CD8-positive, alpha-beta memory T cell (primary cell): ENCODE results near the gene OPTN. TPM values are rescaled to one million over a fixed set of nuclear protein-coding genes. Genes with fewer than 3 reads are reported as not detected.

ENCODE experiments used
- CTCF ChIA-PET: fragments of 350-600 bp; sonication (Branson Sonifier 250); formaldehyde crosslinking; loops from one replicate; lab custom pipeline; 2021; ENCODE audit warnings: antibody characterized with exemption; lab: Charles Lee
- POLR2A ChIA-PET: fragments of 350-600 bp; sonication (Branson Sonifier 250); formaldehyde crosslinking; loops from one replicate; lab custom pipeline; 2021; ENCODE audit warnings: antibody characterized with exemption; lab: Charles Lee
- DNase-seq, 5 donors: peaks; one replicate each; pipeline versions ENCODE4 v3.0.0 to v3.0.0-alpha.2; 2020 to 2022; ENCODE audit warnings: mixed read lengths in 1 of 5
- H3K27ac ChIP-seq: one replicate; pipeline ENCODE4 v1.7.0; 2013; ENCODE audit warnings: low read depth, mild to moderate bottlenecking, low read length, moderate library complexity
- H3K27me3 ChIP-seq: 2 replicates; pipeline ENCODE4 v1.7.0; 2013; ENCODE audit warnings: low read length, mild to moderate bottlenecking; ENCODE audit not compliant: insufficient read depth, poor library complexity, severe bottlenecking
- H3K36me3 ChIP-seq: 2 replicates; pipeline ENCODE4 v1.7.0; 2013; ENCODE audit warnings: mild to moderate bottlenecking, low read length, moderate library complexity; ENCODE audit not compliant: insufficient read depth
- H3K4me1 ChIP-seq: 2 replicates; pipeline ENCODE4 v1.7.0; 2013; ENCODE audit warnings: mild to moderate bottlenecking, low read length, moderate library complexity; ENCODE audit not compliant: insufficient read depth
- H3K4me3 ChIP-seq: 2 replicates; pipeline ENCODE4 v1.7.0; 2013; ENCODE audit warnings: mild to moderate bottlenecking, low read length
- H3K9me3 ChIP-seq: 2 replicates; pipeline ENCODE4 v1.7.0; 2013; ENCODE audit warnings: mild to moderate bottlenecking, low read length
- H3K27ac Mint-ChIP-seq, 8 donors: one replicate each; pipeline ENCODE4 v1.8.0; 2020 to 2021; ENCODE audit warnings: mixed read lengths in 8 of 8, mild to moderate bottlenecking in 6 of 8, inconsistent platforms in 3 of 8, moderate library complexity in 3 of 8
- H3K27me3 Mint-ChIP-seq, 2 donors: one replicate each; pipeline ENCODE4 v1.8.0; 2020 to 2021; ENCODE audit warnings: mixed read lengths in 2 of 2, mild to moderate bottlenecking in 1 of 2, moderate library complexity in 1 of 2
- H3K36me3 Mint-ChIP-seq, 3 donors: one replicate each; pipeline ENCODE4 v1.8.0; 2020 to 2021; ENCODE audit warnings: mixed read lengths in 3 of 3, inconsistent platforms in 1 of 3, mild to moderate bottlenecking in 1 of 3
- H3K4me1 Mint-ChIP-seq, 3 donors: one replicate each; pipeline ENCODE4 v1.8.0; 2020 to 2021; ENCODE audit warnings: mixed read lengths in 3 of 3, inconsistent platforms in 1 of 3, mild to moderate bottlenecking in 1 of 3
- H3K4me3 Mint-ChIP-seq, 7 donors: one replicate each; pipeline ENCODE4 v1.8.0; 2020 to 2021; ENCODE audit warnings: mixed read lengths in 7 of 7, mild to moderate bottlenecking in 6 of 7, moderate library complexity in 4 of 7, inconsistent platforms in 2 of 7
- H3K9me3 Mint-ChIP-seq, 5 donors: one replicate each; pipeline ENCODE4 v1.8.0; 2020 to 2022; ENCODE audit warnings: mixed read lengths in 5 of 5, mild to moderate bottlenecking in 3 of 5, moderate library complexity in 2 of 5, inconsistent platforms in 1 of 5
- polyA plus RNA-seq: library from polyadenylated mRNA; unstranded; fragments of 300-500 nt; fragmentation: Illumina TruSeq; gene quantifications from one replicate; pipeline ENCODE4 v1.2.3, GENCODE V29; 2021
- total RNA-seq, 2 experiments: library from RNA; stranded (reverse); gene quantifications; one replicate each; pipeline ENCODE4 v1.2.3, GENCODE V29; 2021

OPTN gene
- total and polyA plus RNA-seq, 3 experiments from 2014 or later: 53.4 to 96.9 (median 55.3) TPM

- peaks cover 44% of the 10 kb centered on the region for H3K36me3 ChIP-seq
- H3K36me3 Mint-ChIP-seq: peaks cover 39 to 93% (median 40%) of the 10 kb centered on the region in 3 donors
- no peak overlapping the region for H3K27ac ChIP-seq
Measured at GRCh38 chr10:13139150-13139549, 39.2 kb downstream of the OPTN start.

GRCh38 chr10:13139676-13140075, 39.7 kb downstream of the OPTN start:
- Mint-ChIP-seq H3K4me3 (no peak overlapping the region), H3K9me3 (peaks cover 3 to 7% (median 4%) of the 10 kb centered on the region in 5 donors), H3K27ac (no peak overlapping the region), H3K4me1 (peaks cover 0 to 5% (median 0%) of the 10 kb centered on the region in 3 donors), H3K36me3 (peaks cover 41 to 93% (median 44%) of the 10 kb centered on the region in 3 donors), H3K27me3 (no peaks in the 10 kb centered on the region)
- ChIA-PET POLR2A (no interaction called here), CTCF (no interaction called here)
- Histone ChIP-seq H3K27me3 (no peaks in the 10 kb centered on the region), H3K4me1 (no peaks in the 10 kb centered on the region), H3K36me3 (peaks cover 39% of the 10 kb centered on the region), H3K9me3 (no peaks in the 10 kb centered on the region), H3K27ac (no peak overlapping the region), H3K4me3 (no peak overlapping the region)
- DNase-seq: no peak

More at GRCh38 chr10:13139150-13139549, 39.2 kb downstream of the OPTN start:
- Mint-ChIP-seq H3K4me1 (peaks cover 0 to 5% (median under 1%) of the 10 kb centered on the region in 3 donors), H3K27ac (peak overlapping the region in 2 of 8 donors; percentile 23 to 33), H3K9me3 (peaks cover 0 to 1% (median under 1%) of the 10 kb centered on the region in 5 donors), H3K27me3 (no peaks in the 10 kb centered on the region), H3K4me3 (no peak overlapping the region)
- Histone ChIP-seq H3K4me3 (no peak overlapping the region), H3K27me3 (no peaks in the 10 kb centered on the region), H3K9me3 (no peaks in the 10 kb centered on the region), H3K4me1 (no peaks in the 10 kb centered on the region)
- CTCF ChIA-PET: no interaction called here
- DNase-seq: no peak
- POLR2A ChIA-PET: no interaction called here

GRCh38 chr10:13140627-13141190, 40.7 kb downstream of the OPTN start:
- H3K9me3 ChIP-seq: no peaks in the 10 kb centered on the region

GRCh38 chr10:13143766-13144165, 43.8 kb downstream of the OPTN start:
- Mint-ChIP-seq H3K9me3 (peaks cover 8 to 25% (median 20%) of the 10 kb centered on the region in 5 donors), H3K27me3 (no peaks in the 10 kb centered on the region), H3K36me3 (peaks cover 38 to 55% (median 47%) of the 10 kb centered on the region in 3 donors), H3K4me1 (peaks cover 0 to 5% (median 0%) of the 10 kb centered on the region in 3 donors), H3K4me3 (no peak overlapping the region), H3K27ac (no peak overlapping the region)
- no peak overlapping the region for H3K4me3 ChIP-seq
- H3K9me3 ChIP-seq: no peaks in the 10 kb centered on the region
- no peak overlapping the region for H3K27ac ChIP-seq
- H3K36me3 ChIP-seq: peaks cover 13% of the 10 kb centered on the region
- DNase-seq: no peak
- ChIA-PET CTCF (interaction anchor here (1.2 kb wide), 1 partner anchor 44 kb away, joined by 3 read pairs; the partner anchor contains the start of gene OPTN), POLR2A (interaction anchor here (0.5 kb wide), 1 partner anchor 888 kb away, joined by 6 read pairs; no protein-coding TSS in a partner anchor)
- H3K27me3 ChIP-seq: no peaks in the 10 kb centered on the region
- no peaks in the 10 kb centered on the region for H3K4me1 ChIP-seq

More at GRCh38 chr10:13140627-13141190, 40.7 kb downstream of the OPTN start:
- ChIA-PET POLR2A (no interaction called here), CTCF (no interaction called here)
- H3K27me3 Mint-ChIP-seq: no peaks in the 10 kb centered on the region
- Histone ChIP-seq H3K27me3 (no peaks in the 10 kb centered on the region), H3K4me3 (no peak overlapping the region), H3K36me3 (peaks cover 29% of the 10 kb centered on the region), H3K4me1 (no peaks in the 10 kb centered on the region), H3K27ac (no peak overlapping the region)
- H3K36me3 Mint-ChIP-seq: peaks cover 39 to 84% (median 48%) of the 10 kb centered on the region in 3 donors
- no peak for DNase-seq
- H3K4me3 Mint-ChIP-seq: no peak overlapping the region
- H3K27ac Mint-ChIP-seq: no peak overlapping the region
- H3K4me1 Mint-ChIP-seq: peaks cover 0 to 5% (median 0%) of the 10 kb centered on the region in 3 donors
- H3K9me3 Mint-ChIP-seq: peaks cover 8 to 15% (median 11%) of the 10 kb centered on the region in 5 donors

GRCh38 chr10:13144814-13145213, 44.9 kb downstream of the OPTN start:
- no peak overlapping the region for H3K4me3 ChIP-seq
- ChIA-PET POLR2A (no interaction called here), CTCF (no interaction called here)
- H3K4me1 ChIP-seq: no peaks in the 10 kb centered on the region
- H3K9me3 Mint-ChIP-seq: peaks cover 8 to 31% (median 20%) of the 10 kb centered on the region in 5 donors
- DNase-seq: no peak
- no peak overlapping the region for H3K4me3 Mint-ChIP-seq
- H3K9me3 ChIP-seq: no peaks in the 10 kb centered on the region
- peaks cover 35 to 49% (median 45%) of the 10 kb centered on the region in 3 donors for H3K36me3 Mint-ChIP-seq
- H3K27me3 ChIP-seq: no peaks in the 10 kb centered on the region
- no peak overlapping the region for H3K27ac ChIP-seq
- peaks cover 13% of the 10 kb centered on the region for H3K36me3 ChIP-seq
- peaks cover 0 to 5% (median 0%) of the 10 kb centered on the region in 3 donors for H3K4me1 Mint-ChIP-seq
- peak overlapping the region in 1 of 8 donors; percentile 14 for H3K27ac Mint-ChIP-seq
- no peaks in the 10 kb centered on the region for H3K27me3 Mint-ChIP-seq

GRCh38 chr10:13146379-13146778, 46.4 kb downstream of the OPTN start:
- H3K4me3 Mint-ChIP-seq: no peak overlapping the region
- ChIA-PET CTCF (no interaction called here), POLR2A (no interaction called here)
- peaks cover 8 to 31% (median 20%) of the 10 kb centered on the region in 5 donors for H3K9me3 Mint-ChIP-seq
- Histone ChIP-seq H3K4me3 (no peak overlapping the region), H3K4me1 (no peaks in the 10 kb centered on the region), H3K27ac (no peak overlapping the region), H3K36me3 (peaks cover 1% of the 10 kb centered on the region), H3K9me3 (no peaks in the 10 kb centered on the region), H3K27me3 (no peaks in the 10 kb centered on the region)
- no peaks in the 10 kb centered on the region for H3K4me1 Mint-ChIP-seq
- DNase-seq: no peak
- peaks cover 25 to 46% (median 29%) of the 10 kb centered on the region in 3 donors for H3K36me3 Mint-ChIP-seq
- H3K27me3 Mint-ChIP-seq: no peaks in the 10 kb centered on the region
- H3K27ac Mint-ChIP-seq: peak overlapping the region in 2 of 8 donors; percentile 3 to 44

- Histone ChIP-seq H3K9me3 (no peaks in the 10 kb centered on the region), H3K36me3 (no peaks in the 10 kb centered on the region), H3K27ac (no peak overlapping the region), H3K4me3 (no peak overlapping the region), H3K27me3 (no peaks in the 10 kb centered on the region), H3K4me1 (no peaks in the 10 kb centered on the region)
- H3K4me3 Mint-ChIP-seq: no peak overlapping the region
- H3K27me3 Mint-ChIP-seq: no peaks in the 10 kb centered on the region
- no peak overlapping the region for H3K27ac Mint-ChIP-seq
- no peaks in the 10 kb centered on the region for H3K4me1 Mint-ChIP-seq
- peaks cover 8 to 31% (median 20%) of the 10 kb centered on the region in 5 donors for H3K9me3 Mint-ChIP-seq
- peaks cover 22 to 46% (median 25%) of the 10 kb centered on the region in 3 donors for H3K36me3 Mint-ChIP-seq
- CTCF ChIA-PET: no interaction called here
- no peak for DNase-seq
- POLR2A ChIA-PET: no interaction called here
Measured at GRCh38 chr10:13147161-13147560, 47.2 kb downstream of the OPTN start.

- CTCF ChIA-PET: interaction anchor here (1.4 kb wide), 1 partner anchor 9 kb away, joined by 3 read pairs; the partner anchor contains the start of gene MCM10
- Histone ChIP-seq H3K27ac (no peak overlapping the region), H3K27me3 (no peaks in the 10 kb centered on the region), H3K9me3 (no peaks in the 10 kb centered on the region), H3K36me3 (no peaks in the 10 kb centered on the region), H3K4me1 (no peaks in the 10 kb centered on the region), H3K4me3 (no peak overlapping the region)
- Mint-ChIP-seq H3K4me1 (peaks cover 0 to 2% (median 0%) of the 10 kb centered on the region in 3 donors), H3K4me3 (no peak overlapping the region), H3K36me3 (peaks cover 0 to 15% (median 4%) of the 10 kb centered on the region in 3 donors), H3K9me3 (peaks cover 0 to 11% (median 0%) of the 10 kb centered on the region in 5 donors), H3K27me3 (peaks cover 0 to 4% of the 10 kb centered on the region in 2 donors), H3K27ac (no peak overlapping the region)
- POLR2A ChIA-PET: no interaction called here
- no peak for DNase-seq
Measured at GRCh38 chr10:13152296-13152695, 52.3 kb downstream of the OPTN start.
